HepG2 (cell line): ENCODE data around the gene RASGRP2.

Experiments
- CHD2 ChIP-seq: IDR thresholded peaks from 2 replicates; pipeline ENCODE4 v1.6.1; 2011; ENCODE audit warnings: low read depth, low read length, improper control_type of control experiment
- CTCF ChIP-seq: sonication (generic); formaldehyde crosslinking; IDR thresholded peaks from 2 replicates; pipeline ENCODE4 v1.5.0; 2020; ENCODE audit warnings: mild to moderate bottlenecking, missing genetic modification reagents, moderate library complexity
- DNMT1 ChIP-seq: sonication (generic); formaldehyde crosslinking; IDR thresholded peaks from 2 replicates; pipeline ENCODE4 v1.5.1; 2020; ENCODE audit warnings: mild to moderate bottlenecking, missing genetic modification reagents
- HINFP ChIP-seq: sonication (generic); formaldehyde crosslinking; IDR thresholded peaks from 2 replicates; pipeline ENCODE4 v1.4.0; 2020; ENCODE audit warnings: low read depth, mild to moderate bottlenecking, missing genetic modification reagents
- HOMEZ ChIP-seq: IDR thresholded peaks from 2 replicates; pipeline ENCODE4 v1.6.1; 2016; ENCODE audit warnings: low read depth
- KDM5A ChIP-seq: fragments of 200-600 bp; sonication (generic); IDR thresholded peaks from 2 replicates; pipeline ENCODE4 v1.7.0; 2018; ENCODE audit warnings: antibody characterized with exemption, mild to moderate bottlenecking, low read length, borderline replicate concordance
- ZNF18 ChIP-seq: sonication (generic); formaldehyde crosslinking; IDR thresholded peaks from 2 replicates; pipeline ENCODE4 v1.8.0; 2022; ENCODE audit warnings: mild to moderate bottlenecking, missing genetic modification reagents; ENCODE audit not compliant: insufficient replicate concordance
- ZNF281 ChIP-seq: sonication (generic); formaldehyde crosslinking; IDR thresholded peaks from 2 replicates; pipeline ENCODE4 v1.4.0; 2020; ENCODE audit warnings: missing genetic modification reagents, borderline replicate concordance

- TF ChIP-seq CTCF (CRISPR knock-in tag) (no peak), CHD2 (no peak), ZNF281 (CRISPR knock-in tag) (no peak), HOMEZ (no peak), ZNF18 (no peak), KDM5A (no peak), HINFP (no peak), DNMT1 (no peak)
Observed at GRCh38 chr11:64784813-64785581, 41.1 kb upstream of the RASGRP2 start.
